Neural cell (in vitro differentiated cells): ENCODE measurements around the gene AKT3. TPM values are rescaled to one million over a fixed set of nuclear protein-coding genes. Genes with fewer than 3 reads are reported as not detected.

Experiments used
- H2AFZ ChIP-seq: fragments of 200-600, 300-800 bp; sonication (generic), shearing (Covaris generic); 2 replicates; pipeline ENCODE4 v1.6.0; 2014; ENCODE audit warnings: low read depth, mild to moderate bottlenecking, antibody characterized with exemption, low read length, moderate library complexity
- H3F3A ChIP-seq: fragments of 200-600 bp; shearing (Covaris generic); 2 replicates; pipeline ENCODE4 v1.6.1; 2016; ENCODE audit warnings: mild to moderate bottlenecking, moderate library complexity, mixed read lengths, antibody characterized with exemption, low read length; ENCODE audit not compliant: insufficient read depth, poor library complexity, severe bottlenecking
- H3K27ac ChIP-seq: fragments of 200-600, 300-800 bp; sonication (generic), shearing (Covaris generic); 2 replicates; pipeline ENCODE4 v1.5.1; 2014; ENCODE audit warnings: mild to moderate bottlenecking, low read length, moderate library complexity
- H3K27me3 ChIP-seq: fragments of 300-800, 200-600 bp; sonication (generic), shearing (Covaris generic); 2 replicates; pipeline ENCODE4 v1.6.0; 2014; ENCODE audit warnings: mild to moderate bottlenecking, low read depth, low read length, moderate library complexity; ENCODE audit not compliant: insufficient read depth
- H3K36me3 ChIP-seq: fragments of 300-800, 200-600 bp; sonication (generic), shearing (Covaris generic); 2 replicates; pipeline ENCODE4 v1.5.1; 2014; ENCODE audit warnings: mild to moderate bottlenecking, antibody characterized with exemption, low read length, moderate library complexity; ENCODE audit not compliant: insufficient read depth
- H3K4me2 ChIP-seq: fragments of 300-800, 200-600 bp; sonication (generic), shearing (Covaris generic); 2 replicates; pipeline ENCODE4 v1.6.0; 2014; ENCODE audit warnings: mild to moderate bottlenecking, low read length
- H3K4me3 ChIP-seq: fragments of 300-800, 200-600 bp; sonication (generic), shearing (Covaris generic); 2 replicates; pipeline ENCODE4 v1.5.1; 2014; ENCODE audit warnings: mild to moderate bottlenecking, low read length, moderate library complexity
- H3K79me2 ChIP-seq: fragments of 200-600 bp; shearing (Covaris generic); replicated peaks from 2 replicates; pipeline ENCODE4 v1.6.0; 2014; ENCODE audit warnings: mild to moderate bottlenecking, low read length, moderate library complexity; ENCODE audit not compliant: insufficient read depth
- H3K9ac ChIP-seq: fragments of 300-800, 200-600 bp; sonication (generic), shearing (Covaris generic); 2 replicates; pipeline ENCODE4 v1.6.1; 2016; ENCODE audit warnings: mild to moderate bottlenecking, low read length, mixed read lengths
- H3K9me2 ChIP-seq: fragments of 200-600 bp; shearing (Covaris generic); 2 replicates; pipeline ENCODE4 v1.6.1; 2016; ENCODE audit warnings: mild to moderate bottlenecking, low read length, mixed read lengths; ENCODE audit not compliant: insufficient read depth
- H3K9me3 ChIP-seq: fragments of 200-600, 300-800 bp; sonication (generic), shearing (Covaris generic); 2 replicates; pipeline ENCODE4 v1.6.1; 2016; ENCODE audit warnings: mild to moderate bottlenecking, mixed run types, low read length, moderate library complexity, mixed read lengths
- H4K20me1 ChIP-seq: fragments of 200-600 bp; shearing (Covaris generic); 2 replicates; pipeline ENCODE4 v1.6.1; 2016; ENCODE audit warnings: mild to moderate bottlenecking, mixed run types; ENCODE audit not compliant: insufficient read depth
- CTCF ChIP-seq: fragments of 450-650 bp; IDR thresholded peaks from 2 replicates; pipeline ENCODE4 v1.5.1; 2014; ENCODE audit warnings: antibody characterized with exemption, mild to moderate bottlenecking, moderate library complexity; ENCODE audit not compliant: poor library complexity, severe bottlenecking
- EP300 ChIP-seq: fragments of 450-650 bp; conservative IDR thresholded peaks from 2 replicates; pipeline ENCODE4 v1.6.1; 2014; ENCODE audit warnings: antibody characterized with exemption, mild to moderate bottlenecking, moderate library complexity; ENCODE audit not compliant: poor library complexity, severe bottlenecking
- EZH2 ChIP-seq: fragments of 200-600, 300-800 bp; shearing (Covaris generic), sonication (generic); IDR thresholded peaks from 2 replicates; pipeline ENCODE4 v1.6.1; 2014; ENCODE audit warnings: antibody characterized with exemption, low read length, borderline replicate concordance, mild to moderate bottlenecking; ENCODE audit not compliant: insufficient read depth, poor library complexity, severe bottlenecking
- MXI1 ChIP-seq: fragments of 450-650 bp; conservative IDR thresholded peaks from 2 replicates; pipeline ENCODE4 v1.6.1; 2014; ENCODE audit warnings: antibody characterized with exemption, mild to moderate bottlenecking; ENCODE audit not compliant: poor library complexity, severe bottlenecking
- POLR2AphosphoS5 ChIP-seq: IDR thresholded peaks from 2 replicates; pipeline ENCODE4 v1.6.1; 2012
- RAD21 ChIP-seq: fragments of 450-650 bp; conservative IDR thresholded peaks from 2 replicates; pipeline ENCODE4 v1.6.1; 2014; ENCODE audit warnings: antibody characterized with exemption, mild to moderate bottlenecking, moderate library complexity
- SMC3 ChIP-seq: fragments of 450-650 bp; conservative IDR thresholded peaks from 2 replicates; pipeline ENCODE4 v1.6.1; 2014; ENCODE audit warnings: antibody characterized with exemption, mild to moderate bottlenecking, moderate library complexity; ENCODE audit not compliant: poor library complexity
- TAF1 ChIP-seq: IDR thresholded peaks from 2 replicates; pipeline ENCODE4 v1.6.1; 2012; ENCODE audit warnings: low read depth
- polyA plus RNA-seq: library from polyadenylated mRNA; depleted of rRNA; stranded (reverse); fragments of >200 nt; gene quantifications from 2 replicates; pipeline ENCODE4 v1.2.3, GENCODE V29; 2014
- TF ChIP-seq, protein P1 (sequence below): IDR thresholded peaks from 2 replicates; pipeline ENCODE4 v1.6.1; 2012; ENCODE audit warnings: borderline replicate concordance

Gene AKT3
- polyA plus RNA-seq, 1 donor from 2014 or later = 46.0 TPM

DNA sequence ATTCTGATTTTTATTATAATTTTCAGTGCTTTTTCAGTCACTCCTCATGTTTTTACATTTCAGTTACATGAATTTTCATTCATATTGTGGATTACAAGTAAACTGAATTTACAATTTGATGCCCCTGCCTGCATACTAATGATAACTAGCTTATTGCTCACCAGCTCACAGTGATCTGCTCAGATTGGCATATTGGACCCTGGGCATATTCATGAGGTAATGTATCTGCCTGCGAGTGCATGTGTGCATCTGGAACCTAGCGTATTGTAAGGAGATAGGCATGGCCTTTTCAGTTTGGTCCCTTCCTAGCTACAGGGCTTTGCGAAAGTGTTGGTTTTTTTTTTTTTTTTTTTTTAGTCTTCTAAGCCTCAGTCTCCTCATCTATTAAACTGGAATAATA lies 380.5 kb downstream of the AKT3 start:
- Histone ChIP-seq H3K27me3 (no peaks in the 10 kb centered on the region), H3K4me3 (no peak overlapping the region), H3K9me2 (no peaks in the 10 kb centered on the region), H3K9me3 (no peaks in the 10 kb centered on the region), H3F3A (no peaks in the 10 kb centered on the region), H2AFZ (no peak overlapping the region), H3K27ac (no peak overlapping the region), H3K4me2 (no peak overlapping the region), H3K79me2 (no peaks in the 10 kb centered on the region), H3K36me3 (no peaks in the 10 kb centered on the region), H4K20me1 (no peaks in the 10 kb centered on the region), H3K9ac (no peak overlapping the region)
- TF ChIP-seq SMC3 (no peak), CTCF (no peak), POLR2AphosphoS5 (no peak), TAF1 (no peak), EP300 (no peak), EZH2 (no peak)

DNA sequence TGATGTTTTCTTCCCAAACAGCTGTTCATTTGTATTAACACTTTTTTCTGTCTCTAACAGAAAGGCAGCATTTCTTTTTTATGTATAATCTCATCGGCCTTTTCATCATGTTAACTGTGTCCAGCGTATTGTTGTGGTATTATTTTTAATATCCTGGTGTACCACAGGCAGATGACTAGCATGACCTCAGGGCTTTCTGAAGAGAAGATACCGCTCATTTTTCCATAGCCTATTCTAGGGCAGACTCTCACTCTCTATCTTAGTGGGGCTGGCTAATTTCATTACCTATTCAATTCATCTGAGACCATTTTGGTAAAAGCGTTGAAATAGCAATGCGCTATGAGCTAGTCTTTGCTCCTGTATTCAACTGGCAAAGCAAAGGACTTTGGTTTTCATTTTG lies 384.3 kb downstream of the AKT3 start:
- Histone ChIP-seq H3K4me3 (no peak overlapping the region), H4K20me1 (no peaks in the 10 kb centered on the region), H3K27ac (no peak overlapping the region), H2AFZ (no peak overlapping the region), H3K79me2 (no peaks in the 10 kb centered on the region), H3K27me3 (no peaks in the 10 kb centered on the region), H3K36me3 (no peaks in the 10 kb centered on the region), H3K4me2 (no peak overlapping the region), H3K9ac (no peak overlapping the region), H3K9me2 (no peaks in the 10 kb centered on the region), H3K9me3 (no peaks in the 10 kb centered on the region), H3F3A (no peaks in the 10 kb centered on the region)
- TF ChIP-seq CTCF = no peak
- TF ChIP-seq EZH2 = no peak
- TF ChIP-seq RAD21 = no peak
- TF ChIP-seq, protein P1, sequence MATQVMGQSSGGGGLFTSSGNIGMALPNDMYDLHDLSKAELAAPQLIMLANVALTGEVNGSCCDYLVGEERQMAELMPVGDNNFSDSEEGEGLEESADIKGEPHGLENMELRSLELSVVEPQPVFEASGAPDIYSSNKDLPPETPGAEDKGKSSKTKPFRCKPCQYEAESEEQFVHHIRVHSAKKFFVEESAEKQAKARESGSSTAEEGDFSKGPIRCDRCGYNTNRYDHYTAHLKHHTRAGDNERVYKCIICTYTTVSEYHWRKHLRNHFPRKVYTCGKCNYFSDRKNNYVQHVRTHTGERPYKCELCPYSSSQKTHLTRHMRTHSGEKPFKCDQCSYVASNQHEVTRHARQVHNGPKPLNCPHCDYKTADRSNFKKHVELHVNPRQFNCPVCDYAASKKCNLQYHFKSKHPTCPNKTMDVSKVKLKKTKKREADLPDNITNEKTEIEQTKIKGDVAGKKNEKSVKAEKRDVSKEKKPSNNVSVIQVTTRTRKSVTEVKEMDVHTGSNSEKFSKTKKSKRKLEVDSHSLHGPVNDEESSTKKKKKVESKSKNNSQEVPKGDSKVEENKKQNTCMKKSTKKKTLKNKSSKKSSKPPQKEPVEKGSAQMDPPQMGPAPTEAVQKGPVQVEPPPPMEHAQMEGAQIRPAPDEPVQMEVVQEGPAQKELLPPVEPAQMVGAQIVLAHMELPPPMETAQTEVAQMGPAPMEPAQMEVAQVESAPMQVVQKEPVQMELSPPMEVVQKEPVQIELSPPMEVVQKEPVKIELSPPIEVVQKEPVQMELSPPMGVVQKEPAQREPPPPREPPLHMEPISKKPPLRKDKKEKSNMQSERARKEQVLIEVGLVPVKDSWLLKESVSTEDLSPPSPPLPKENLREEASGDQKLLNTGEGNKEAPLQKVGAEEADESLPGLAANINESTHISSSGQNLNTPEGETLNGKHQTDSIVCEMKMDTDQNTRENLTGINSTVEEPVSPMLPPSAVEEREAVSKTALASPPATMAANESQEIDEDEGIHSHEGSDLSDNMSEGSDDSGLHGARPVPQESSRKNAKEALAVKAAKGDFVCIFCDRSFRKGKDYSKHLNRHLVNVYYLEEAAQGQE = no peak
- TF ChIP-seq SMC3 = no peak
- no peak for TF ChIP-seq POLR2AphosphoS5
- no peak for TF ChIP-seq EP300
- no peak for TF ChIP-seq TAF1
- no peak for TF ChIP-seq MXI1
